GM12878 (cell line): ENCODE data around the gene SPATA9. TPM values are rescaled to one million over a fixed set of nuclear protein-coding genes. Genes with fewer than 3 reads are reported as not detected.

Experiments
- ATAC-seq: fragments of 200-7000 bp; cut with Tn5 transposase; 3 replicates; pipeline ENCODE4 v1.9.1; 2020; ENCODE audit warnings: mild to moderate bottlenecking, moderate library complexity
- BruUV-seq: library from RNA; stranded (reverse); fragments of 400-500 nt; replicated peaks from 2 replicates; lab custom pipeline; 2021; lab: Mats Ljungman, UMichigan
- CTCF ChIA-PET: fragments of 300-600 bp; sonication (Branson Sonifier 250); formaldehyde crosslinking; extraction: SDS; loops from one replicate; lab custom pipeline; 2021; ENCODE audit warnings: inconsistent platforms; lab: Yijun Ruan, JAX
- POLR2A ChIA-PET: fragments of 350-600 bp; formaldehyde crosslinking; extraction: SDS; loops from one replicate; lab custom pipeline; 2021; ENCODE audit warnings: inconsistent platforms; lab: Charles Lee
- RAD21 ChIA-PET: fragments of 300-600 bp; sonication (Branson Sonifier 250); formaldehyde crosslinking; loops from one replicate; lab custom pipeline; 2023; ENCODE audit warnings: antibody characterized with exemption; ENCODE audit not compliant: unreplicated experiment; lab: Charles Lee
- SMC1A ChIA-PET: fragments of 300-600 bp; sonication (Branson Sonifier 250); formaldehyde crosslinking; loops from one replicate; lab custom pipeline; 2023; ENCODE audit not compliant: unreplicated experiment, uncharacterized antibody; lab: Charles Lee
- DNase-seq: peaks from one replicate; pipeline ENCODE4 v3.0.0-alpha.2; 2011; ENCODE audit warnings: low read depth, low spot score
- FAIRE-seq: peaks from 3 replicates; lab custom pipeline; 2011; peaks lifted over from hg19 to GRCh38; lab: Jason Lieb, UNC
- H2AFZ ChIP-seq: 2 replicates; pipeline ENCODE4 v1.6.0; 2011; ENCODE audit warnings: low read depth, low read length, control low read depth; ENCODE audit not compliant: control insufficient read depth
- H3K27ac ChIP-seq: 2 replicates; pipeline ENCODE4 v1.5.1; 2011; ENCODE audit warnings: control low read depth; ENCODE audit not compliant: control insufficient read depth, insufficient read depth
- H3K27me3 ChIP-seq, 2 experiments: replicated peaks in 1 of 2; 2 replicates each; pipeline versions ENCODE4 v1.6.0 to v1.6.1; 2011; ENCODE audit warnings: low read length in 1 of 2; ENCODE audit not compliant: control insufficient read depth in 2 of 2, insufficient read depth in 2 of 2
- H3K36me3 ChIP-seq, 2 experiments: 2 replicates each; pipeline ENCODE4 v1.5.1; 2011; ENCODE audit warnings: low read length in 1 of 2; ENCODE audit not compliant: control insufficient read depth in 2 of 2, insufficient read depth in 2 of 2
- H3K4me1 ChIP-seq: 2 replicates; pipeline ENCODE4 v1.6.1; 2011; ENCODE audit warnings: mild to moderate bottlenecking, low read length, moderate library complexity, mixed read lengths; ENCODE audit not compliant: control insufficient read depth, insufficient read depth
- H3K4me2 ChIP-seq: 2 replicates; pipeline ENCODE4 v1.6.0; 2011; ENCODE audit warnings: control low read depth; ENCODE audit not compliant: control insufficient read depth, insufficient read depth
- H3K4me3 ChIP-seq: fragments of 200-600 bp; sonication (generic); 2 replicates; pipeline ENCODE4 v1.5.1; 2016
- H3K79me2 ChIP-seq: 2 replicates; pipeline ENCODE4 v1.6.0; 2011; ENCODE audit warnings: low read length; ENCODE audit not compliant: control insufficient read depth, insufficient read depth
- H3K9ac ChIP-seq: 2 replicates; pipeline ENCODE4 v1.8.0; 2011; ENCODE audit warnings: low read length, control low read depth, mixed read lengths; ENCODE audit not compliant: control insufficient read depth, insufficient read depth
- H3K9me3 ChIP-seq: replicated peaks from 3 replicates; pipeline ENCODE4 v1.5.1; 2011; ENCODE audit warnings: mild to moderate bottlenecking, low read length; ENCODE audit not compliant: control insufficient read depth, insufficient read depth
- H4K20me1 ChIP-seq: 2 replicates; pipeline ENCODE4 v1.6.0; 2011; ENCODE audit not compliant: control insufficient read depth, insufficient read depth
- DPF2 ChIP-seq: fragments of 450-650 bp; IDR thresholded peaks from 2 replicates; pipeline ENCODE4 v1.6.1; 2017; ENCODE audit warnings: mild to moderate bottlenecking
- JUND ChIP-seq: IDR thresholded peaks from 2 replicates; pipeline ENCODE4 v1.6.1; 2012; ENCODE audit warnings: low read depth, mild to moderate bottlenecking, low read length, improper control_type of control experiment, moderate library complexity
- MEF2B ChIP-seq: fragments of 450-650 bp; IDR thresholded peaks from 2 replicates; pipeline ENCODE4 v1.6.1; 2018; ENCODE audit warnings: mild to moderate bottlenecking, moderate library complexity; ENCODE audit not compliant: partially characterized antibody, poor library complexity, severe bottlenecking
- MYC ChIP-seq: IDR thresholded peaks from 2 replicates; pipeline ENCODE4 v1.6.1; 2011; ENCODE audit warnings: mild to moderate bottlenecking, low read length, moderate library complexity, inconsistent platforms; ENCODE audit not compliant: insufficient read depth, insufficient replicate concordance, insufficient read length, severe bottlenecking
- SUZ12 ChIP-seq: fragments of 200-600 bp; sonication (generic); IDR thresholded peaks from one replicate; pipeline ENCODE4 v1.6.1; 2018; ENCODE audit warnings: antibody characterized with exemption, mild to moderate bottlenecking; ENCODE audit not compliant: unreplicated experiment
- TCF3 ChIP-seq: IDR thresholded peaks from 2 replicates; pipeline ENCODE4 v1.6.1; 2012; ENCODE audit warnings: low read depth, mild to moderate bottlenecking, low read length, borderline replicate concordance; ENCODE audit not compliant: insufficient read depth
- WGBS: methylation state at CpG from one replicate; pipeline ENCODE4 v1.1.6; 2016; ENCODE audit warnings: low lambda C conversion rate; ENCODE audit not compliant: insufficient replicate concordance, insufficient coverage; ENCODE audit errors: missing lambda C conversion rate; 5-methylcytosine and 5-hydroxymethylcytosine counted together
- in situ Hi-C: fragments of 300-500 bp; cut with MboI; formaldehyde crosslinking; loops from 9 replicates; pipeline ENCODE4 v1.14.3; 2018; ENCODE audit warnings: mixed read lengths
- intact Hi-C: fragments of 100-400 bp; cut with micrococcal nuclease; formaldehyde crosslinking; loops from one replicate; pipeline ENCODE4 v1.14.2; 2022; ENCODE audit not compliant: unreplicated experiment
- polyA plus RNA-seq, 11 experiments: library from polyadenylated mRNA; depleted of rRNA in 4 of 11; unstranded in 6 of 11; stranded (reverse) in 5 of 11; fragments of >200 nt; fragmentation: Nextera tagmentation in 4 of 11; fragmentation: Illumina TruSeq in 1 of 11; extraction: Ambion mirVana in 4 of 11; extraction: Trizol in 1 of 11; gene quantifications; 1 replicate in 1 of 11; 2 replicates in 10 of 11; pipeline versions ENCODE4 v1.2.1 to v1.2.3, GENCODE V29; 2011 to 2016; ENCODE audit warnings: inconsistent platforms in 2 of 11, missing spikeins in 2 of 11, low read depth in 1 of 11
- total RNA-seq, 4 experiments: library from RNA; depleted of rRNA in 3 of 4; stranded (reverse); fragments of >200 nt in 3 of 4; fragmentation: Illumina TruSeq in 1 of 4; extraction: Trizol in 1 of 4; gene quantifications; 2 replicates each; pipeline versions ENCODE4 v1.2.1 to v1.2.3, GENCODE V29; 2013 to 2021
- TF ChIP-seq, protein P1 (sequence below): fragments of 450-650 bp; IDR thresholded peaks from 2 replicates; pipeline ENCODE4 v1.6.1; 2018; ENCODE audit warnings: mild to moderate bottlenecking, low read depth, moderate library complexity; ENCODE audit not compliant: partially characterized antibody
- TF ChIP-seq, protein P2 (sequence below): fragments of 450-650 bp; formaldehyde crosslinking; IDR thresholded peaks from 2 replicates; pipeline ENCODE4 v1.5.0; 2022; ENCODE audit warnings: mild to moderate bottlenecking, missing genetic modification characterization
- TF ChIP-seq, protein P3 (sequence below): fragments of 450-650 bp; IDR thresholded peaks from 2 replicates; pipeline ENCODE4 v1.6.1; 2017; ENCODE audit warnings: mild to moderate bottlenecking, moderate library complexity
- TF ChIP-seq, protein P4 (sequence below): fragments of 450-650 bp; IDR thresholded peaks from 2 replicates; pipeline ENCODE4 v1.6.1; 2018; ENCODE audit warnings: borderline replicate concordance, mild to moderate bottlenecking; ENCODE audit not compliant: partially characterized antibody

SPATA9 gene
- total and polyA plus RNA-seq, 10 of the 15 experiments (the other 5 are each of a cell fraction or from before 2014, with no cell fraction given) = 0.11 to 0.49 (median 0.16) TPM; not detected in 1

DNA sequence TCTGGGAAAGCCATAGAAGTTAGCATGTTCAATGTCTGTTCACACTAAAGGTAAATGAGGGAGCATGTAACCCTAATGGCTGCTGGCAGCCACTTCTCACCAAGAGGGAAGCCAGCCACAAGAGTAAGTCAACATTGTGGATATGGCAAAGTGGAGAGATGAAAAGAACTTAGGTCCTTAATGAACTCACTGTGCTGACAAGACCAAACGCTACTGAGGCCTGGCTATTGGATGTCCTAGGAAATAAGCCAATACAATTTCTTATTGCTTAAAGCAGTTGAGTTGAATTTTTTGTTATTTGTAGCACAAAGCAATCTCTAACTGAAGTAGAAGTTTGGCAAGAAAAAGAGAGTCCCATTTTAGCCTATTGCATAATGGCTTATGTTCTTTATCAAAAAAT, 56.1 kb downstream of the SPATA9 start:
- in situ Hi-C loops = no loop called here
- TF ChIP-seq, protein P1, sequence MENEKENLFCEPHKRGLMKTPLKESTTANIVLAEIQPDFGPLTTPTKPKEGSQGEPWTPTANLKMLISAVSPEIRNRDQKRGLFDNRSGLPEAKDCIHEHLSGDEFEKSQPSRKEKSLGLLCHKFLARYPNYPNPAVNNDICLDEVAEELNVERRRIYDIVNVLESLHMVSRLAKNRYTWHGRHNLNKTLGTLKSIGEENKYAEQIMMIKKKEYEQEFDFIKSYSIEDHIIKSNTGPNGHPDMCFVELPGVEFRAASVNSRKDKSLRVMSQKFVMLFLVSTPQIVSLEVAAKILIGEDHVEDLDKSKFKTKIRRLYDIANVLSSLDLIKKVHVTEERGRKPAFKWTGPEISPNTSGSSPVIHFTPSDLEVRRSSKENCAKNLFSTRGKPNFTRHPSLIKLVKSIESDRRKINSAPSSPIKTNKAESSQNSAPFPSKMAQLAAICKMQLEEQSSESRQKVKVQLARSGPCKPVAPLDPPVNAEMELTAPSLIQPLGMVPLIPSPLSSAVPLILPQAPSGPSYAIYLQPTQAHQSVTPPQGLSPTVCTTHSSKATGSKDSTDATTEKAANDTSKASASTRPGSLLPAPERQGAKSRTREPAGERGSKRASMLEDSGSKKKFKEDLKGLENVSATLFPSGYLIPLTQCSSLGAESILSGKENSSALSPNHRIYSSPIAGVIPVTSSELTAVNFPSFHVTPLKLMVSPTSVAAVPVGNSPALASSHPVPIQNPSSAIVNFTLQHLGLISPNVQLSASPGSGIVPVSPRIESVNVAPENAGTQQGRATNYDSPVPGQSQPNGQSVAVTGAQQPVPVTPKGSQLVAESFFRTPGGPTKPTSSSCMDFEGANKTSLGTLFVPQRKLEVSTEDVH = no peak
- TF ChIP-seq JUND = no peak
- TF ChIP-seq SUZ12 = no peak
- TF ChIP-seq, protein P2, sequence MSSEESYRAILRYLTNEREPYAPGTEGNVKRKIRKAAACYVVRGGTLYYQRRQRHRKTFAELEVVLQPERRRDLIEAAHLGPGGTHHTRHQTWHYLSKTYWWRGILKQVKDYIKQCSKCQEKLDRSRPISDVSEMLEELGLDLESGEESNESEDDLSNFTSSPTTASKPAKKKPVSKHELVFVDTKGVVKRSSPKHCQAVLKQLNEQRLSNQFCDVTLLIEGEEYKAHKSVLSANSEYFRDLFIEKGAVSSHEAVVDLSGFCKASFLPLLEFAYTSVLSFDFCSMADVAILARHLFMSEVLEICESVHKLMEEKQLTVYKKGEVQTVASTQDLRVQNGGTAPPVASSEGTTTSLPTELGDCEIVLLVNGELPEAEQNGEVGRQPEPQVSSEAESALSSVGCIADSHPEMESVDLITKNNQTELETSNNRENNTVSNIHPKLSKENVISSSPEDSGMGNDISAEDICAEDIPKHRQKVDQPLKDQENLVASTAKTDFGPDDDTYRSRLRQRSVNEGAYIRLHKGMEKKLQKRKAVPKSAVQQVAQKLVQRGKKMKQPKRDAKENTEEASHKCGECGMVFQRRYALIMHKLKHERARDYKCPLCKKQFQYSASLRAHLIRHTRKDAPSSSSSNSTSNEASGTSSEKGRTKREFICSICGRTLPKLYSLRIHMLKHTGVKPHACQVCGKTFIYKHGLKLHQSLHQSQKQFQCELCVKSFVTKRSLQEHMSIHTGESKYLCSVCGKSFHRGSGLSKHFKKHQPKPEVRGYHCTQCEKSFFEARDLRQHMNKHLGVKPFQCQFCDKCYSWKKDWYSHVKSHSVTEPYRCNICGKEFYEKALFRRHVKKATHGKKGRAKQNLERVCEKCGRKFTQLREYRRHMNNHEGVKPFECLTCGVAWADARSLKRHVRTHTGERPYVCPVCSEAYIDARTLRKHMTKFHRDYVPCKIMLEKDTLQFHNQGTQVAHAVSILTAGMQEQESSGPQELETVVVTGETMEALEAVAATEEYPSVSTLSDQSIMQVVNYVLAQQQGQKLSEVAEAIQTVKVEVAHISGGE (CRISPR knock-in tag) = no peak
- TF ChIP-seq TCF3 = no peak
- TF ChIP-seq, protein P3, sequence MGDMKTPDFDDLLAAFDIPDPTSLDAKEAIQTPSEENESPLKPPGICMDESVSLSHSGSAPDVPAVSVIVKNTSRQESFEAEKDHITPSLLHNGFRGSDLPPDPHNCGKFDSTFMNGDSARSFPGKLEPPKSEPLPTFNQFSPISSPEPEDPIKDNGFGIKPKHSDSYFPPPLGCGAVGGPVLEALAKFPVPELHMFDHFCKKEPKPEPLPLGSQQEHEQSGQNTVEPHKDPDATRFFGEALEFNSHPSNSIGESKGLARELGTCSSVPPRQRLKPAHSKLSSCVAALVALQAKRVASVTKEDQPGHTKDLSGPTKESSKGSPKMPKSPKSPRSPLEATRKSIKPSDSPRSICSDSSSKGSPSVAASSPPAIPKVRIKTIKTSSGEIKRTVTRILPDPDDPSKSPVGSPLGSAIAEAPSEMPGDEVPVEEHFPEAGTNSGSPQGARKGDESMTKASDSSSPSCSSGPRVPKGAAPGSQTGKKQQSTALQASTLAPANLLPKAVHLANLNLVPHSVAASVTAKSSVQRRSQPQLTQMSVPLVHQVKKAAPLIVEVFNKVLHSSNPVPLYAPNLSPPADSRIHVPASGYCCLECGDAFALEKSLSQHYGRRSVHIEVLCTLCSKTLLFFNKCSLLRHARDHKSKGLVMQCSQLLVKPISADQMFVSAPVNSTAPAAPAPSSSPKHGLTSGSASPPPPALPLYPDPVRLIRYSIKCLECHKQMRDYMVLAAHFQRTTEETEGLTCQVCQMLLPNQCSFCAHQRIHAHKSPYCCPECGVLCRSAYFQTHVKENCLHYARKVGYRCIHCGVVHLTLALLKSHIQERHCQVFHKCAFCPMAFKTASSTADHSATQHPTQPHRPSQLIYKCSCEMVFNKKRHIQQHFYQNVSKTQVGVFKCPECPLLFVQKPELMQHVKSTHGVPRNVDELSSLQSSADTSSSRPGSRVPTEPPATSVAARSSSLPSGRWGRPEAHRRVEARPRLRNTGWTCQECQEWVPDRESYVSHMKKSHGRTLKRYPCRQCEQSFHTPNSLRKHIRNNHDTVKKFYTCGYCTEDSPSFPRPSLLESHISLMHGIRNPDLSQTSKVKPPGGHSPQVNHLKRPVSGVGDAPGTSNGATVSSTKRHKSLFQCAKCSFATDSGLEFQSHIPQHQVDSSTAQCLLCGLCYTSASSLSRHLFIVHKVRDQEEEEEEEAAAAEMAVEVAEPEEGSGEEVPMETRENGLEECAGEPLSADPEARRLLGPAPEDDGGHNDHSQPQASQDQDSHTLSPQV = no peak
- no peak for TF ChIP-seq DPF2
- TF ChIP-seq MYC = no peak
- TF ChIP-seq MEF2B = no peak
- TF ChIP-seq, protein P4, sequence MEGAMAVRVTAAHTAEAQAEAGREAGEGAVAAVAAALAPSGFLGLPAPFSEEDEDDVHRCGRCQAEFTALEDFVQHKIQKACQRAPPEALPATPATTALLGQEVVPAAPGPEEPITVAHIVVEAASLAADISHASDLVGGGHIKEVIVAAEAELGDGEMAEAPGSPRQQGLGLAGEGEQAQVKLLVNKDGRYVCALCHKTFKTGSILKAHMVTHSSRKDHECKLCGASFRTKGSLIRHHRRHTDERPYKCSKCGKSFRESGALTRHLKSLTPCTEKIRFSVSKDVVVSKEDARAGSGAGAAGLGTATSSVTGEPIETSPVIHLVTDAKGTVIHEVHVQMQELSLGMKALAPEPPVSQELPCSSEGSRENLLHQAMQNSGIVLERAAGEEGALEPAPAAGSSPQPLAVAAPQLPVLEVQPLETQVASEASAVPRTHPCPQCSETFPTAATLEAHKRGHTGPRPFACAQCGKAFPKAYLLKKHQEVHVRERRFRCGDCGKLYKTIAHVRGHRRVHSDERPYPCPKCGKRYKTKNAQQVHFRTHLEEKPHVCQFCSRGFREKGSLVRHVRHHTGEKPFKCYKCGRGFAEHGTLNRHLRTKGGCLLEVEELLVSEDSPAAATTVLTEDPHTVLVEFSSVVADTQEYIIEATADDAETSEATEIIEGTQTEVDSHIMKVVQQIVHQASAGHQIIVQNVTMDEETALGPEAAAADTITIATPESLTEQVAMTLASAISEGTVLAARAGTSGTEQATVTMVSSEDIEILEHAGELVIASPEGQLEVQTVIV = no peak

More for the DNA sequence above, 56.1 kb downstream of the SPATA9 start:
- Histone ChIP-seq H3K36me3 (no peaks in the 10 kb centered on the region), H3K9me3 (no peaks in the 10 kb centered on the region; the same call in 1 of the 3 replicates), H4K20me1 (no peaks in the 10 kb centered on the region), H3K9ac (no peak overlapping the region), H3K4me2 (no peak overlapping the region), H3K79me2 (no peaks in the 10 kb centered on the region), H3K27me3 (no peaks in the 10 kb centered on the region), H2AFZ (no peak overlapping the region), H3K4me3 (no peak overlapping the region), H3K4me1 (peaks cover 8% of the 10 kb centered on the region), H3K27ac (no peak overlapping the region)
- intact Hi-C loops = no loop called here
- WGBS = 53% methylated on average over 1 of the region's 1 CpG
- ATAC-seq (no peak), FAIRE-seq (no peak), DNase-seq (no peak)
- ChIA-PET SMC1A (no interaction called here), RAD21 (no interaction called here), POLR2A (no interaction called here), CTCF (interaction anchor here (0.6 kb wide), 1 partner anchor 18 kb away, joined by 4 read pairs; no protein-coding TSS in a partner anchor)
- no TSS peak for BruUV-seq
